ENCODE measurements around the gene TRPV5. TPM values are rescaled to one million over a fixed set of nuclear protein-coding genes. Genes with fewer than 3 reads are reported as not detected.

The TRPV5 gene
- total and polyA plus RNA-seq, 2 experiments from 2014 or later, result not detected

- no peak overlapping the region for H3K4me2 ChIP-seq (ENCODE audit: unreplicated experiment)
Measured at GRCh38 chr7:142884286-142884640, 49.3 kb downstream of the TRPV5 start.

GRCh38 chr7:142883571-142884285 lies 49.8 kb downstream of the TRPV5 start:
- Histone ChIP-seq H3K27me3 (replicated peaks; ENCODE audit: insufficient read depth) (peaks cover 17% of the 10 kb centered on the region; the same call in 1 of the 2 replicates), H3K4me2 (ENCODE audit: unreplicated experiment) (no peak overlapping the region), H3K79me2 (ENCODE audit: insufficient read depth) (no peaks in the 10 kb centered on the region), H3K9ac (no peak overlapping the region), H4K20me1 (ENCODE audit: insufficient read depth) (no peaks in the 10 kb centered on the region), H3K4me1 (ENCODE audit: insufficient read depth) (no peaks in the 10 kb centered on the region), H3K27ac (no peak overlapping the region), H3K36me3 (ENCODE audit: low read depth) (no peaks in the 10 kb centered on the region), H3K4me3 (no peak overlapping the region), H3F3A (ENCODE audit: insufficient read depth) (no peaks in the 10 kb centered on the region), H3K9me2 (ENCODE audit: insufficient read depth) (no peaks in the 10 kb centered on the region), H2AFZ (no peak overlapping the region), H3K9me3 (ENCODE audit: low read depth) (no peaks in the 10 kb centered on the region)
- DNase-seq, result no peak
- no peak for TF ChIP-seq EZH2 (IDR thresholded peaks at IDR 0.05; ENCODE audit: insufficient read depth, poor library complexity, severe bottlenecking)
- no peak for TF ChIP-seq EZH2phosphoT487 (IDR thresholded peaks at IDR 0.05; ENCODE audit: insufficient read depth, low read depth)
- in situ Hi-C loops (cut with MboI), result no loop called here
- 34 to 35% methylated on average over 7 of the region's 7 CpGs for WGBS, 2 experiments (ENCODE audit: low coverage in 1 of 2, low lambda C conversion rate in 2 of 2, missing lambda C conversion rate in 2 of 2)

More at GRCh38 chr7:142884286-142884640, 49.3 kb downstream of the TRPV5 start:
- H3K27me3 ChIP-seq (replicated peaks; ENCODE audit: insufficient read depth), result peaks cover 13% of the 10 kb centered on the region; the same call in 1 of the 2 replicates
- in situ Hi-C loops (cut with MboI), result no loop called here
- no peaks in the 10 kb centered on the region for H3K4me1 ChIP-seq (ENCODE audit: insufficient read depth)
- H4K20me1 ChIP-seq (ENCODE audit: insufficient read depth), result no peaks in the 10 kb centered on the region
- no peak overlapping the region for H3K9ac ChIP-seq
- no peak overlapping the region for H2AFZ ChIP-seq
- no peak overlapping the region for H3K27ac ChIP-seq
- no peak overlapping the region for H3K4me3 ChIP-seq
- H3K9me2 ChIP-seq (ENCODE audit: insufficient read depth), result no peaks in the 10 kb centered on the region
- WGBS, 2 experiments (ENCODE audit: low coverage in 1 of 2, low lambda C conversion rate in 2 of 2, missing lambda C conversion rate in 2 of 2), result 24 to 30% methylated on average over 4 of the region's 4 CpGs
- no peaks in the 10 kb centered on the region for H3K9me3 ChIP-seq (ENCODE audit: low read depth)
- no peaks in the 10 kb centered on the region for H3K36me3 ChIP-seq (ENCODE audit: low read depth)
- no peaks in the 10 kb centered on the region for H3F3A ChIP-seq (ENCODE audit: insufficient read depth)
- no peak for DNase-seq
- H3K79me2 ChIP-seq (ENCODE audit: insufficient read depth), result no peaks in the 10 kb centered on the region
- no peak for TF ChIP-seq EZH2 (IDR thresholded peaks at IDR 0.05; ENCODE audit: insufficient read depth, poor library complexity, severe bottlenecking)
- TF ChIP-seq EZH2phosphoT487 (IDR thresholded peaks at IDR 0.05; ENCODE audit: insufficient read depth, low read depth), result no peak

- H3K27me3 ChIP-seq (replicated peaks; ENCODE audit: insufficient read depth), result peaks cover 19% of the 10 kb centered on the region
- WGBS, 2 experiments (ENCODE audit: low coverage in 1 of 2, low lambda C conversion rate in 2 of 2, missing lambda C conversion rate in 2 of 2), result 55 to 57% methylated on average over 10 of the region's 10 CpGs
Measured at GRCh38 chr7:142883145-142883544, 50.4 kb downstream of the TRPV5 start.

GRCh38 chr7:142882338-142882678 lies 51.2 kb downstream of the TRPV5 start:
- TF ChIP-seq EZH2phosphoT487 (IDR thresholded peaks at IDR 0.05; ENCODE audit: insufficient read depth, low read depth), result no peak
- no peak for TF ChIP-seq EZH2 (IDR thresholded peaks at IDR 0.05; ENCODE audit: insufficient read depth, poor library complexity, severe bottlenecking)
- no peak overlapping the region for H3K4me2 ChIP-seq (ENCODE audit: unreplicated experiment)
- H3F3A ChIP-seq (ENCODE audit: insufficient read depth), result no peaks in the 10 kb centered on the region
- no peak overlapping the region for H3K4me3 ChIP-seq
- no peak overlapping the region for H2AFZ ChIP-seq
- H3K9me2 ChIP-seq (ENCODE audit: insufficient read depth), result no peaks in the 10 kb centered on the region
- H3K27ac ChIP-seq, result no peak overlapping the region
- in situ Hi-C loops (cut with MboI), result no loop called here
- DNase-seq, result no peak
- H4K20me1 ChIP-seq (ENCODE audit: insufficient read depth), result no peaks in the 10 kb centered on the region
- H3K9ac ChIP-seq, result no peak overlapping the region
- H3K36me3 ChIP-seq (ENCODE audit: low read depth), result no peaks in the 10 kb centered on the region
- H3K9me3 ChIP-seq (ENCODE audit: low read depth), result no peaks in the 10 kb centered on the region
- WGBS, 2 experiments (ENCODE audit: low coverage in 1 of 2, low lambda C conversion rate in 2 of 2, missing lambda C conversion rate in 2 of 2), result 24 to 32% methylated on average over 5 of the region's 5 CpGs
- no peaks in the 10 kb centered on the region for H3K79me2 ChIP-seq (ENCODE audit: insufficient read depth)
- peaks cover 27% of the 10 kb centered on the region for H3K27me3 ChIP-seq (replicated peaks; ENCODE audit: insufficient read depth)
- no peaks in the 10 kb centered on the region for H3K4me1 ChIP-seq (ENCODE audit: insufficient read depth)

More at GRCh38 chr7:142883145-142883544, 50.4 kb downstream of the TRPV5 start:
- Histone ChIP-seq H3K9me2 (ENCODE audit: insufficient read depth) (no peaks in the 10 kb centered on the region), H3K4me2 (ENCODE audit: unreplicated experiment) (no peak overlapping the region), H3K9ac (no peak overlapping the region), H3F3A (ENCODE audit: insufficient read depth) (no peaks in the 10 kb centered on the region), H3K36me3 (ENCODE audit: low read depth) (no peaks in the 10 kb centered on the region), H3K9me3 (ENCODE audit: low read depth) (no peaks in the 10 kb centered on the region), H3K27ac (no peak overlapping the region), H3K4me1 (ENCODE audit: insufficient read depth) (no peaks in the 10 kb centered on the region), H3K4me3 (no peak overlapping the region), H4K20me1 (ENCODE audit: insufficient read depth) (no peaks in the 10 kb centered on the region), H3K79me2 (ENCODE audit: insufficient read depth) (no peaks in the 10 kb centered on the region), H2AFZ (no peak overlapping the region)
- DNase-seq, result no peak
- TF ChIP-seq EZH2phosphoT487 (IDR thresholded peaks at IDR 0.05; ENCODE audit: insufficient read depth, low read depth) (no peak), EZH2 (IDR thresholded peaks at IDR 0.05; ENCODE audit: insufficient read depth, poor library complexity, severe bottlenecking) (no peak)
- in situ Hi-C loops (cut with MboI), result no loop called here
